Measurements from ENCODE around the gene STYK1. TPM values are rescaled to one million over a fixed set of nuclear protein-coding genes. Genes with fewer than 3 reads are reported as not detected.

STYK1 gene
- total RNA-seq, 2 donors from 2014 or later: not detected

Other genes starting within 250 kb of the STYK1 start
- not detected for gene KLRC2, start 238.0 kb downstream of the STYK1 start, total RNA-seq
- not detected for gene KLRC1, start 220.7 kb downstream of the STYK1 start, total RNA-seq
- under 1 TPM; 0.45 to 0.50 TPM for gene EIF2S3B, start 168.2 kb downstream of the STYK1 start, total RNA-seq
- gene MAGOHB, start 60.4 kb downstream of the STYK1 start, total RNA-seq: 10 to 100 TPM; 10.6 to 11.1 TPM
- gene YBX3, start 49.3 kb upstream of the STYK1 start, total RNA-seq: 10 to 100 TPM; 52.4 to 60.4 TPM
- not detected for gene TAS2R7, start 128.6 kb upstream of the STYK1 start, total RNA-seq
- not detected for gene TAS2R8, start 133.2 kb upstream of the STYK1 start, total RNA-seq
- gene TAS2R9, start 136.1 kb upstream of the STYK1 start, total RNA-seq: under 1 TPM in 1 of 2 donors, not detected in 1; 0.27 TPM
- gene TAS2R10, start 152.3 kb upstream of the STYK1 start, total RNA-seq: under 1 TPM in 1 of 2 donors, not detected in 1; 0.45 TPM
- 1 to 10 TPM; 1.4 to 1.8 TPM for gene PRR4, start 175.4 kb upstream of the STYK1 start, total RNA-seq
- gene PRH1, start 210.2 kb upstream of the STYK1 start, total RNA-seq: 10 to 100 TPM; 29.6 to 33.6 TPM
- gene TAS2R13, start 235.5 kb upstream of the STYK1 start, total RNA-seq: 1 to 10 TPM; 1.2 to 1.4 TPM